ENCODE measurements around the gene PLA2G4D. TPM values are rescaled to one million over a fixed set of nuclear protein-coding genes. Genes with fewer than 3 reads are reported as not detected.

PLA2G4D gene
- total and polyA plus RNA-seq, 8 donors: 0.18 to 3.2 (median 2.0) TPM; not detected in 4

- H3K27ac ChIP-seq: no peak overlapping the region
- peak in 1 of 2 donors; percentile 22 for DNase-seq
- H3K4me3 ChIP-seq: no peak overlapping the region
- H3K36me3 ChIP-seq: no peaks in the 10 kb centered on the region
- TF ChIP-seq, protein P1, sequence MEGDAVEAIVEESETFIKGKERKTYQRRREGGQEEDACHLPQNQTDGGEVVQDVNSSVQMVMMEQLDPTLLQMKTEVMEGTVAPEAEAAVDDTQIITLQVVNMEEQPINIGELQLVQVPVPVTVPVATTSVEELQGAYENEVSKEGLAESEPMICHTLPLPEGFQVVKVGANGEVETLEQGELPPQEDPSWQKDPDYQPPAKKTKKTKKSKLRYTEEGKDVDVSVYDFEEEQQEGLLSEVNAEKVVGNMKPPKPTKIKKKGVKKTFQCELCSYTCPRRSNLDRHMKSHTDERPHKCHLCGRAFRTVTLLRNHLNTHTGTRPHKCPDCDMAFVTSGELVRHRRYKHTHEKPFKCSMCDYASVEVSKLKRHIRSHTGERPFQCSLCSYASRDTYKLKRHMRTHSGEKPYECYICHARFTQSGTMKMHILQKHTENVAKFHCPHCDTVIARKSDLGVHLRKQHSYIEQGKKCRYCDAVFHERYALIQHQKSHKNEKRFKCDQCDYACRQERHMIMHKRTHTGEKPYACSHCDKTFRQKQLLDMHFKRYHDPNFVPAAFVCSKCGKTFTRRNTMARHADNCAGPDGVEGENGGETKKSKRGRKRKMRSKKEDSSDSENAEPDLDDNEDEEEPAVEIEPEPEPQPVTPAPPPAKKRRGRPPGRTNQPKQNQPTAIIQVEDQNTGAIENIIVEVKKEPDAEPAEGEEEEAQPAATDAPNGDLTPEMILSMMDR (IDR thresholded peaks at IDR 0.05): no peak
- TF ChIP-seq POLR2A (IDR thresholded peaks at IDR 0.05): no peak
- TF ChIP-seq POLR2AphosphoS5 (IDR thresholded peaks at IDR 0.05): no peak
- no peak for TF ChIP-seq EP300 (IDR thresholded peaks at IDR 0.05)
- no peaks in the 10 kb centered on the region for H3K9me3 ChIP-seq
- WGBS, 5 donors: 84 to 93% (median 87%) methylated on average over 5 to 11 of the region's 11 CpGs
- peaks cover 0 to 22% (median 15%) of the 10 kb centered on the region in 4 donors for H3K4me1 ChIP-seq
- intact Hi-C loops (cut with DNase I; ENCODE audit: low total_unique reads): no loop called here
- H3K27me3 ChIP-seq: peaks cover 0 to 45% (median 0%) of the 10 kb centered on the region in 3 donors
Measured at GRCh38 chr15:42080919-42081830, 13.2 kb downstream of the PLA2G4D start.

DNA sequence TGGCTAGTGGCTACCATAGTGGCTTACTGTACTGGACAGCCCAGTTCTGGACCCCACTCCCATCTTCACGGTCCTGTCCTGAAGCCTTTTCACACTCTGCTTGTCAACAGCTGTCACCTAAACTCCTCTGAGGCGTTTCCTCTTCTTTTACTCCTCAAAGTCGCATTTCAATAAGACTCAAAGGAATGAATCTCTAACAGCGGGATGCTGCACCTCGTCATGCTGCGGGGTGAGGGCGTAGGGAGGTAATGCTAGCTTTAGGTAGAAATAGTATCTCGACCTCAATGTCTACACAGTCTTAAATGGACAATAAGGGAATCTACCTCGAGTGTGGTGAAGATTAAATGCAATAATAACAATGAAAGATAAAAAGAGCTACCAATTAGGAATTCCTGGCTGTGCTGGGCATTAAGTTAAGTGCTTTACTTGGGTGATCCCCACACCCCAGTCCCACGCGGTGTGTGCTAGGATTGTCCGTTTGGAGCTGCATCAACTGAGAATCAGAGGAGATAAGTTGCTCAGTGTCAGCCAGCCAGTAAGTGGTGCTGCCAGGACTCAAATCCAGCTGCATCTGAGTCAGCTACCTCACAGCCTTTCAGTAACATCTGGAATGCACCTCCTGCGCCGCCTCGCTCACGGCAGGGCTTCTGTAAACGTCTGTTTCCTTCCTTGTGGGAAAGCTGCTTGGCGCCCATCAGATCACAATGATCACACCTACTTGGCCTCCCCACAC, 14.0 kb downstream of the PLA2G4D start:
- 51 to 61% (median 59%) methylated on average over 18 of the region's 18 CpGs for WGBS, 5 donors
- no peak for TF ChIP-seq POLR2AphosphoS5 (IDR thresholded peaks at IDR 0.05)
- TF ChIP-seq POLR2A (IDR thresholded peaks at IDR 0.05): no peak
- TF ChIP-seq EP300 (IDR thresholded peaks at IDR 0.05): no peak
- TF ChIP-seq, protein P1 (IDR thresholded peaks at IDR 0.05): no peak
- intact Hi-C loops (cut with DNase I; ENCODE audit: low total_unique reads): no loop called here

GRCh38 chr15:42079401-42079908, 14.9 kb downstream of the PLA2G4D start:
- Histone ChIP-seq H3K9me3 (no peaks in the 10 kb centered on the region), H3K36me3 (no peaks in the 10 kb centered on the region), H3K27ac (no peak overlapping the region), H3K4me1 (peaks cover 0 to 15% (median 9%) of the 10 kb centered on the region in 4 donors), H3K27me3 (peaks cover 0 to 36% (median 0%) of the 10 kb centered on the region in 3 donors), H3K4me3 (no peak overlapping the region)
- WGBS, 5 donors: 73 to 84% (median 78%) methylated on average over 30 to 31 of the region's 31 CpGs
- intact Hi-C loops (cut with DNase I; ENCODE audit: low total_unique reads): no loop called here
- peak in 1 of 2 donors; percentile 21 for DNase-seq
- TF ChIP-seq POLR2A (IDR thresholded peaks at IDR 0.05): no peak
- no peak for TF ChIP-seq POLR2AphosphoS5 (IDR thresholded peaks at IDR 0.05)
- TF ChIP-seq, protein P1 (IDR thresholded peaks at IDR 0.05): no peak
- no peak for TF ChIP-seq EP300 (IDR thresholded peaks at IDR 0.05)

More for the DNA sequence above, 14.0 kb downstream of the PLA2G4D start:
- no peak overlapping the region for H3K27ac ChIP-seq
- no peaks in the 10 kb centered on the region for H3K9me3 ChIP-seq
- DNase-seq: peak in 1 of 2 donors; percentile 24
- no peaks in the 10 kb centered on the region for H3K36me3 ChIP-seq
- peaks cover 0 to 22% (median 15%) of the 10 kb centered on the region in 4 donors for H3K4me1 ChIP-seq
- no peak overlapping the region for H3K4me3 ChIP-seq
- peaks cover 0 to 45% (median 0%) of the 10 kb centered on the region in 3 donors for H3K27me3 ChIP-seq

DNA sequence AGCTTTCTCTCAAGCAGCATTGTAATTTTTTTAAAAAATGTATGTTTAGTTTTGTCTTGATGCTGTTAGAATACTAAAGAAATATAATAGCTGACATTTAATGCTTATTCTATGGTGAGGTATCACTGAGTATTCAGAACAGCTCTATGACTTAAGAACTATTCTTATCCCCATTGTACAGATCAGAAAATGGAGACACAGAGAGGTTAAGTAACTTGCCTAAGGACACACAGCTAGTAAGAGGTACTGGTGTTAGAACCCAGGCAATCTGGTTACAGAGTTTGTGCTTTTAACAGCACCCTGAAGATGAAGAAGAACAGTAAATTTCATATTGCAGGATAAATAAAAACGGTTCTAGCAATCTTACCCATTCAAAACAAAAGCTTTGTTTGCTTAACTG, 15.5 kb downstream of the PLA2G4D start:
- H3K27me3 ChIP-seq: peaks cover 0 to 30% (median 0%) of the 10 kb centered on the region in 3 donors
- 36 to 74% (median 43%) methylated on average over 1 of the region's 1 CpG for WGBS, 5 donors
- intact Hi-C loops (cut with DNase I; ENCODE audit: low total_unique reads): no loop called here
- DNase-seq: no peak
- H3K4me1 ChIP-seq: peaks cover 0 to 9% (median 4%) of the 10 kb centered on the region in 4 donors
- H3K27ac ChIP-seq: no peak overlapping the region
- H3K36me3 ChIP-seq: no peaks in the 10 kb centered on the region
- H3K4me3 ChIP-seq: no peak overlapping the region
- TF ChIP-seq, protein P1 (IDR thresholded peaks at IDR 0.05): no peak
- TF ChIP-seq EP300 (IDR thresholded peaks at IDR 0.05) (no peak), POLR2AphosphoS5 (IDR thresholded peaks at IDR 0.05) (no peak), POLR2A (IDR thresholded peaks at IDR 0.05) (no peak)
- H3K9me3 ChIP-seq: no peaks in the 10 kb centered on the region
